ENCODE measurements around the gene SLC10A1. TPM values are rescaled to one million over a fixed set of nuclear protein-coding genes. Genes with fewer than 3 reads are reported as not detected.
"Not testable (repeated sequence)": the region's sequence is repeated elsewhere in the genome, so short reads cannot be mapped to it uniquely, and the experiment has no call there.

Gene SLC10A1
- total RNA-seq, 1 experiment from 2014 or later = not detected

- peaks cover 24% of the 10 kb centered on the region for H3K9me3 ChIP-seq (ENCODE audit: low read length)
- H3K9ac ChIP-seq (ENCODE audit: low read length) = no peak overlapping the region
- H3K79me2 ChIP-seq (ENCODE audit: low read length) = no peaks in the 10 kb centered on the region
- no peak overlapping the region for H3K4me3 ChIP-seq (ENCODE audit: low read length)
- no peak for TF ChIP-seq EZH2 (IDR thresholded peaks at IDR 0.05; ENCODE audit: low read length, unreplicated experiment)
- TF ChIP-seq CTCF (conservative IDR thresholded peaks at IDR 0.05; ENCODE audit: low read depth, low read length) = no peak
- no peak for TF ChIP-seq EZH2phosphoT487 (IDR thresholded peaks at IDR 0.05; ENCODE audit: borderline replicate concordance, low read length)
- peak overlapping the region; percentile 40; the same call in 1 of the 2 replicates for H3K27ac ChIP-seq (ENCODE audit: low read length)
- ATAC-seq (peak; percentile 92), DNase-seq (peak; percentile 92)
- BruUV-seq (replicated peaks) = no TSS peak
- intact Hi-C loops (cut with micrococcal nuclease) = loop anchor here (2.0 kb wide), 1 partner anchor 26 kb away; the partner anchor contains the start of gene SRSF5
- no peaks in the 10 kb centered on the region for H3K9me2 ChIP-seq (replicated peaks; ENCODE audit: low read length)
- H3K4me1 ChIP-seq (ENCODE audit: insufficient read depth, low read length) = peaks cover 25% of the 10 kb centered on the region
- no peaks in the 10 kb centered on the region for H3K27me3 ChIP-seq (ENCODE audit: low read length)
- H3K4me2 ChIP-seq (ENCODE audit: low read length) = peak overlapping the region; percentile 25
- no peak overlapping the region for H2AFZ ChIP-seq (ENCODE audit: low read length)
- peaks cover 6% of the 10 kb centered on the region for H3F3A ChIP-seq (ENCODE audit: low read length, unreplicated experiment)
- ChIA-PET POLR2A (ENCODE audit: unreplicated experiment) (no interaction called here), CTCF (no interaction called here)
- no peaks in the 10 kb centered on the region for H4K20me1 ChIP-seq (ENCODE audit: low read length)
- peaks cover 4% of the 10 kb centered on the region; the same call in 1 of the 2 replicates for H3K36me3 ChIP-seq (ENCODE audit: low read depth, low read length)
These were observed 56.0 kb downstream of the SLC10A1 start for GRCh38 chr14:69741055-69741454.

GRCh38 chr14:69736405-69736804 lies 60.6 kb downstream of the SLC10A1 start:
- POLR2A ChIA-PET (ENCODE audit: unreplicated experiment); intact Hi-C loops (cut with micrococcal nuclease); H2AFZ ChIP-seq (ENCODE audit: low read length); H3K9me2 ChIP-seq (replicated peaks; ENCODE audit: low read length); H3K79me2 ChIP-seq (ENCODE audit: low read length); H3F3A ChIP-seq (ENCODE audit: low read length, unreplicated experiment); H3K4me3 ChIP-seq (ENCODE audit: low read length); H4K20me1 ChIP-seq (ENCODE audit: low read length); H3K4me2 ChIP-seq (ENCODE audit: low read length); H3K9me3 ChIP-seq (ENCODE audit: low read length); H3K27ac ChIP-seq (ENCODE audit: low read length); ATAC-seq; DNase-seq; H3K36me3 ChIP-seq (ENCODE audit: low read depth, low read length); BruUV-seq (replicated peaks); H3K27me3 ChIP-seq (ENCODE audit: low read length); H3K9ac ChIP-seq (ENCODE audit: low read length): not testable (repeated sequence)
- peaks cover 23% of the 10 kb centered on the region for H3K4me1 ChIP-seq (ENCODE audit: insufficient read depth, low read length)
- CTCF ChIA-PET = interaction anchor here (1.0 kb wide), 1 partner anchor 9 kb away, joined by 4 read pairs; no protein-coding TSS in a partner anchor

GRCh38 chr14:69731919-69732598 lies 65.0 kb downstream of the SLC10A1 start:
- H3K4me1 ChIP-seq (ENCODE audit: insufficient read depth, low read length); H4K20me1 ChIP-seq (ENCODE audit: low read length); H3K9ac ChIP-seq (ENCODE audit: low read length); H3K79me2 ChIP-seq (ENCODE audit: low read length); H3K9me3 ChIP-seq (ENCODE audit: low read length); DNase-seq; H3K27me3 ChIP-seq (ENCODE audit: low read length); H3K36me3 ChIP-seq (ENCODE audit: low read depth, low read length); POLR2A ChIA-PET (ENCODE audit: unreplicated experiment); H3K27ac ChIP-seq (ENCODE audit: low read length); H2AFZ ChIP-seq (ENCODE audit: low read length); H3K9me2 ChIP-seq (replicated peaks; ENCODE audit: low read length); H3K4me3 ChIP-seq (ENCODE audit: low read length); ATAC-seq; H3F3A ChIP-seq (ENCODE audit: low read length, unreplicated experiment); H3K4me2 ChIP-seq (ENCODE audit: low read length); BruUV-seq (replicated peaks); CTCF ChIA-PET: not testable (repeated sequence)
- intact Hi-C loops (cut with micrococcal nuclease) = loop anchor here (1.0 kb wide), 3 partner anchors 71 to 295 kb away; no protein-coding TSS in a partner anchor
